ENCODE results near the gene HMCN2. TPM values are rescaled to one million over a fixed set of nuclear protein-coding genes. Genes with fewer than 3 reads are reported as not detected.

Gene HMCN2
- total RNA-seq, 1 donor from 2014 or later: not detected

DNA sequence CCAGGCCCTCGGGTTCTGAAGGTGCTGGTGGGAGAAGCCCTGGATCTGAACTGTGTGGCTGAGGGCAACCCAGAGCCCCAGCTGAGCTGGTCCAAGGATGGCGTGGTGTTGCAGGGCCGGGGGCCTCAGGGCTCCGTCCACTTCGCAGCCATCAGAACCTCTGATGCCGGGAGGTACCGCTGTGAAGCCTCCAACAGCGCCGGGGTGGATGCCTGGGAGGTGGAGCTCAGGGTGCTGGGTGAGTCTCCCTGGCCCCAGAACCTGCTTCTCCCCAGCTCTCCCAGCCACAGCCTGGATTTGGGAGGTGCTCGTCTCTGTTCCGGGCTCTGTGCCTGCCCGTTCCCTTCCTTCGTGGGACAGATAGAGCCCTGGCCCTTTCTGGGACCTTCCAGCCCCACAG lies 75.6 kb downstream of the HMCN2 start:
- no peak overlapping the region for H3K4me3 ChIP-seq (ENCODE audit: low read depth, low read length)
- no peak for DNase-seq (ENCODE audit: low read depth)
- no peaks in the 10 kb centered on the region for H3K36me3 ChIP-seq (ENCODE audit: control insufficient read depth, insufficient read depth, low read length)
- peaks cover 7% of the 10 kb centered on the region for H3K27me3 ChIP-seq (ENCODE audit: control insufficient read depth, insufficient read depth, low read length)
- TF ChIP-seq, protein P1, sequence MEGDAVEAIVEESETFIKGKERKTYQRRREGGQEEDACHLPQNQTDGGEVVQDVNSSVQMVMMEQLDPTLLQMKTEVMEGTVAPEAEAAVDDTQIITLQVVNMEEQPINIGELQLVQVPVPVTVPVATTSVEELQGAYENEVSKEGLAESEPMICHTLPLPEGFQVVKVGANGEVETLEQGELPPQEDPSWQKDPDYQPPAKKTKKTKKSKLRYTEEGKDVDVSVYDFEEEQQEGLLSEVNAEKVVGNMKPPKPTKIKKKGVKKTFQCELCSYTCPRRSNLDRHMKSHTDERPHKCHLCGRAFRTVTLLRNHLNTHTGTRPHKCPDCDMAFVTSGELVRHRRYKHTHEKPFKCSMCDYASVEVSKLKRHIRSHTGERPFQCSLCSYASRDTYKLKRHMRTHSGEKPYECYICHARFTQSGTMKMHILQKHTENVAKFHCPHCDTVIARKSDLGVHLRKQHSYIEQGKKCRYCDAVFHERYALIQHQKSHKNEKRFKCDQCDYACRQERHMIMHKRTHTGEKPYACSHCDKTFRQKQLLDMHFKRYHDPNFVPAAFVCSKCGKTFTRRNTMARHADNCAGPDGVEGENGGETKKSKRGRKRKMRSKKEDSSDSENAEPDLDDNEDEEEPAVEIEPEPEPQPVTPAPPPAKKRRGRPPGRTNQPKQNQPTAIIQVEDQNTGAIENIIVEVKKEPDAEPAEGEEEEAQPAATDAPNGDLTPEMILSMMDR (IDR thresholded peaks at IDR 0.05; ENCODE audit: insufficient read depth, low read length, poor library complexity, severe bottlenecking): no peak

DNA sequence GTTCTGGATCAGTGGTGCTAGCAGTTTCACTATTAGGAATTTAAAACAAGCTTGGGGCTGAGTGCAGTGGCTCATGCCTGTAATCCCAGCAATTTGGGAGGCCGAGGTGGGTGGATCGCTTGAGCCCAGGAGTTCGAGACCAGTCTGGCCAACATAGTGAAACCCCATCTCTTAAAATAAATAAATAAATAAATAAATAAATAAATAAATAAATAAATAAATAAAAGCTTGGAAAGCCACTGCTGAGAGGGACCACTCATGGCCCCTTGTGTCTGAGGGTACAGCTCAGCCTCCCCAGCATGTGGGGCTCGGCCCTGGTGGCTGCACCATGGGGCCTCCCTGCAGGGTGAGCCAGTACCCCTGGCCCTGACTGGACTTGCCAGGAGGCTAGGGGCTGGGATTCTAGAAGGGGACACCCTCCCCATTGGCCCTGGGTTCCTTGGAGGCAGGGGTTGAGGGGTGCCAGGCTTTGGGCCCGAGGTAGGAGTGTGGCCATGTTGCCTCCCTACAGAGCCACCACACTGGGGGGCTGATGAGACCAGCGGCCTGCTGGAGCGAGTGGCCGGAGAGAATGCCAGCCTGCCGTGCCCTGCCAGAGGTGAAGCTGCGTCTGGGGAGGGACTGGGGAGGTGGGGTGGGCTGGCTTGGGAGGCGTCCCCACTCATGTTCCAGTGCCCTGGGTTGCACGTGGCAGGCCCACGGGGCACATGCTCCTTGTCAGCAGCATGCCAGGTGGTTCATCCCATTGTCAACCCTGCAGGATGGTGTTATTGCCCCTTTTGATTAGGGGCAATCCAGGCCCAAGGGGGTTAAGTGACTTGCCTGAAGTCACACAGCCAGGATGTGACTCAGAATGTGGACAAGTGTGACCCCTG lies 76.5 kb downstream of the HMCN2 start:
- Histone ChIP-seq H3K36me3 (ENCODE audit: control insufficient read depth, insufficient read depth, low read length) (no peaks in the 10 kb centered on the region), H3K27me3 (ENCODE audit: control insufficient read depth, insufficient read depth, low read length) (peaks cover 12% of the 10 kb centered on the region), H3K4me3 (ENCODE audit: low read depth, low read length) (no peak overlapping the region)
- TF ChIP-seq, protein P1 (IDR thresholded peaks at IDR 0.05; ENCODE audit: insufficient read depth, low read length, poor library complexity, severe bottlenecking): no peak
- DNase-seq (ENCODE audit: low read depth): no peak

DNA sequence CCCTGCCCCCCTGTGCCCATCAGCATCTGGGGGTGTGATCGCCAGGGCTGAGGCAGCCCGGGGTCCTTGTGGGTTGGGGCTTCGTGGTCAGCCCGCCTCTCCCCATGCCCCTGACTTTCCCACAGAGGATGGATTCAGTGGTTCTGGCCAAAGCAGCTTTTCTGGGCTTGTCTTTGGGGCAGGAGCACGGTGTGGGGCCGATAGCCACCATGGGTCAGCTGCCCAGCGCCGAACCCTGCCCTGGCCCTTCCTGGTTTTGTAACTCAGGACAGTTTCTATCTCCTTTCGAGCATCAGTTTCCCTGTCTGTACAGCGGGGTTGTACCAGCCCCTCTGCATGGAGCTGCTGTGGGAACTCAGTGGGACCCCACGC lies 77.1 kb downstream of the HMCN2 start:
- no peak for DNase-seq (ENCODE audit: low read depth)
- no peaks in the 10 kb centered on the region for H3K36me3 ChIP-seq (ENCODE audit: control insufficient read depth, insufficient read depth, low read length)
- no peak overlapping the region for H3K4me3 ChIP-seq (ENCODE audit: low read depth, low read length)
- TF ChIP-seq, protein P1 (IDR thresholded peaks at IDR 0.05; ENCODE audit: insufficient read depth, low read length, poor library complexity, severe bottlenecking): no peak
- peaks cover 15% of the 10 kb centered on the region for H3K27me3 ChIP-seq (ENCODE audit: control insufficient read depth, insufficient read depth, low read length)

DNA sequence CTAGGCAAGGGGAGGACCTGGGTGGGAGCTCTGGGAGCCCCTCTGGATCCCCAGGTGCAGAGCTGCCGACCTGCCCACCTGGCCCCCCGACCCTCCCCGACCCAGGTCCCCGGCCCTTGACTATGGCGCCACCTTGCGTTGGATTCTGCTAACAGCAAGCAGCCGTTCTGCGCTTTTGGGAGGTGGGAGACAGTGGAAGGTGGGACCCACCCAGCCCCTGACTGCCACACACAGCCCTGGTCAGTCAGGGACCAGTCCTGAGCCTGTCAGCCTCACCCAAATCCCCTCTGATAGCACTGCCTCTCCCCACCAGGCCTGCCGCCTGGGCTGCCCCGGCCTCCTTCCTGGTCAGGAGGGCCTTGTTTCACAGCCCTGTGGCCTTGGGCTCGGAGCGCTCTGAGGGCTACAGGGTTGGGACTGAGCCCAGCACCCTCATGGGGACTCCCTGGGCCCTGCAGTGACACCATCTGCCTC lies 77.9 kb downstream of the HMCN2 start:
- DNase-seq (ENCODE audit: low read depth): no peak
- Histone ChIP-seq H3K4me3 (ENCODE audit: low read depth, low read length) (no peak overlapping the region), H3K27me3 (ENCODE audit: control insufficient read depth, insufficient read depth, low read length) (peaks cover 17% of the 10 kb centered on the region), H3K36me3 (ENCODE audit: control insufficient read depth, insufficient read depth, low read length) (no peaks in the 10 kb centered on the region)
- TF ChIP-seq, protein P1 (IDR thresholded peaks at IDR 0.05; ENCODE audit: insufficient read depth, low read length, poor library complexity, severe bottlenecking): peak; percentile 86

DNA sequence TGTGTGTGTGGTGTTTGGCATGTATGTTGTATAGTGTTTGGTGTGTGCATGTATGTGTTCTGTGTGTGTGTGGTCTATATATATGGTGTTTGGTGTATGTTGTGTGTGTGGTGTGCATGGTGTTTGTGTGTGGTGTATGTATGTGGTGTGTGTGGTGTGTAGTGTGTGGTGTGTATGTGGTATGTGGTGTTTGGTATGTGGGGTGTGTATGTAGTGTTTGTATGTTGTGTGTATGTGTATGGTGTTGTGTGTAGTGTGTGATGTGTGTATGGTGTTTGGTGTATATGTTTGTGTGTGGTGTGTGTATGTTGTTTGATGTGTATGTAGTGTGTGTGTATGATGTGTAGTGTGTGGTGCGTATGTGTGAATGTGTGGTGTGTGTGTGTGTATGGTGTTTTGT lies 78.8 kb downstream of the HMCN2 start:
- Histone ChIP-seq H3K4me3 (ENCODE audit: low read depth, low read length) (no peak overlapping the region), H3K27me3 (ENCODE audit: control insufficient read depth, insufficient read depth, low read length) (peaks cover 20% of the 10 kb centered on the region), H3K36me3 (ENCODE audit: control insufficient read depth, insufficient read depth, low read length) (no peaks in the 10 kb centered on the region)
- TF ChIP-seq, protein P1 (IDR thresholded peaks at IDR 0.05; ENCODE audit: insufficient read depth, low read length, poor library complexity, severe bottlenecking): no peak
- no peak for DNase-seq (ENCODE audit: low read depth)

All from kidney epithelial cell (primary cell).